H9 (cell line): Measurements from ENCODE around the gene IRAK1BP1. TPM values are rescaled to one million over a fixed set of nuclear protein-coding genes. Genes with fewer than 3 reads are reported as not detected.

Source experiments
- DNase-seq: peaks from one replicate; pipeline ENCODE4 v3.0.0-alpha.2; 2017
- H2AFZ ChIP-seq: one replicate; pipeline ENCODE4 v1.6.1; 2013; ENCODE audit warnings: mild to moderate bottlenecking, low read length, control low read depth, moderate library complexity
- H2AK5ac ChIP-seq: 2 replicates; pipeline ENCODE4 v1.6.1; 2013; ENCODE audit warnings: low read length, control low read depth, mixed read lengths; ENCODE audit not compliant: insufficient read length
- H2BK120ac ChIP-seq: one replicate; pipeline ENCODE4 v1.6.1; 2013; ENCODE audit warnings: low read depth, mild to moderate bottlenecking, low read length, control low read depth, inconsistent platforms; ENCODE audit not compliant: poor library complexity, severe bottlenecking
- H2BK12ac ChIP-seq: 2 replicates; pipeline ENCODE4 v1.6.1; 2013; ENCODE audit warnings: low read length, control low read depth, mixed read lengths, low read depth; ENCODE audit not compliant: insufficient read length
- H2BK15ac ChIP-seq: 2 replicates; pipeline ENCODE4 v1.6.1; 2013; ENCODE audit warnings: low read depth, low read length, control low read depth
- H2BK20ac ChIP-seq: one replicate; pipeline ENCODE4 v1.6.1; 2013; ENCODE audit warnings: low read depth, mild to moderate bottlenecking, low read length, control low read depth, inconsistent platforms; ENCODE audit not compliant: poor library complexity, severe bottlenecking
- H2BK5ac ChIP-seq: 2 replicates; pipeline ENCODE4 v1.6.1; 2013; ENCODE audit warnings: low read length, control low read depth, mixed read lengths; ENCODE audit not compliant: insufficient read length
- H3K14ac ChIP-seq: 2 replicates; pipeline ENCODE4 v1.6.1; 2013; ENCODE audit warnings: low read length, control low read depth; ENCODE audit not compliant: insufficient read depth
- H3K18ac ChIP-seq: 2 replicates; pipeline ENCODE4 v1.6.1; 2013; ENCODE audit warnings: low read depth, mild to moderate bottlenecking, mixed read lengths, low read length, control low read depth; ENCODE audit not compliant: insufficient read length
- H3K23ac ChIP-seq: 2 replicates; pipeline ENCODE4 v1.6.1; 2013; ENCODE audit warnings: low read length, control low read depth, mixed read lengths, low read depth; ENCODE audit not compliant: insufficient read length
- H3K23me2 ChIP-seq: 2 replicates; pipeline ENCODE4 v1.6.1; 2013; ENCODE audit warnings: low read depth, mild to moderate bottlenecking, mixed read lengths, low read length, control low read depth; ENCODE audit not compliant: insufficient read length, poor library complexity, severe bottlenecking
- H3K27ac ChIP-seq: 2 replicates; pipeline ENCODE4 v1.5.1; 2013; ENCODE audit warnings: low read length, control low read depth, mixed read lengths, low read depth; ENCODE audit not compliant: insufficient read length
- H3K27me3 ChIP-seq: 2 replicates; pipeline ENCODE4 v1.6.1; 2013; ENCODE audit warnings: low read length, control low read depth, inconsistent platforms; ENCODE audit not compliant: insufficient read depth
- H3K4ac ChIP-seq: 2 replicates; pipeline ENCODE4 v1.6.1; 2013; ENCODE audit warnings: low read depth, mild to moderate bottlenecking, control low read depth, inconsistent platforms, low read length, moderate library complexity
- H3K4me1 ChIP-seq: 2 replicates; pipeline ENCODE4 v1.6.1; 2013; ENCODE audit warnings: low read length, control low read depth, inconsistent platforms; ENCODE audit not compliant: insufficient read depth
- H3K4me2 ChIP-seq: 2 replicates; pipeline ENCODE4 v1.6.1; 2013; ENCODE audit warnings: low read length, control low read depth, mixed read lengths; ENCODE audit not compliant: insufficient read length, insufficient read depth
- H3K56ac ChIP-seq: 2 replicates; pipeline ENCODE4 v1.6.1; 2013; ENCODE audit warnings: low read depth, mild to moderate bottlenecking, mixed read lengths, low read length, control low read depth; ENCODE audit not compliant: insufficient read length
- H3K79me1 ChIP-seq: 2 replicates; pipeline ENCODE4 v1.6.1; 2013; ENCODE audit warnings: low read depth, mild to moderate bottlenecking, moderate library complexity, low read length, control low read depth, inconsistent platforms; ENCODE audit not compliant: insufficient read depth, poor library complexity, severe bottlenecking
- H3K79me2 ChIP-seq: 2 replicates; pipeline ENCODE4 v1.6.1; 2013; ENCODE audit warnings: low read length, control low read depth, inconsistent platforms; ENCODE audit not compliant: insufficient read depth
- H3K9ac ChIP-seq: 2 replicates; pipeline ENCODE4 v1.6.1; 2013; ENCODE audit warnings: low read length, control low read depth, mixed read lengths; ENCODE audit not compliant: insufficient read length; ENCODE audit errors: extremely low read depth
- H3K9me3 ChIP-seq: one replicate; pipeline ENCODE4 v1.6.1; 2013; ENCODE audit warnings: low read depth, low read length, inconsistent platforms; ENCODE audit not compliant: control insufficient read depth
- H3T11ph ChIP-seq: one replicate; pipeline ENCODE4 v1.6.1; 2013; ENCODE audit warnings: mild to moderate bottlenecking, low read length, control low read depth, inconsistent platforms
- H4K20me1 ChIP-seq: one replicate; pipeline ENCODE4 v1.6.1; 2013; ENCODE audit not compliant: control insufficient read depth, insufficient read length, insufficient read depth
- H4K5ac ChIP-seq: 2 replicates; pipeline ENCODE4 v1.6.1; 2013; ENCODE audit warnings: low read depth, mild to moderate bottlenecking, mixed read lengths, low read length, control low read depth; ENCODE audit not compliant: insufficient read length
- H4K8ac ChIP-seq: replicated peaks from 2 replicates; pipeline ENCODE4 v1.6.1; 2013; ENCODE audit warnings: low read length, control low read depth, mixed read lengths, low read depth; ENCODE audit not compliant: insufficient read length
- H4K91ac ChIP-seq: 2 replicates; pipeline ENCODE4 v1.6.1; 2013; ENCODE audit warnings: low read depth, mild to moderate bottlenecking, moderate library complexity, mixed read lengths, low read length, control low read depth; ENCODE audit not compliant: insufficient read length
- H3K27ac Mint-ChIP-seq, 3 experiments: 2 replicates in 2 of 3; 3 replicates in 1 of 3; pipeline ENCODE4 v1.8.0; 2020 to 2021; ENCODE audit warnings: mixed read lengths in 3 of 3, mild to moderate bottlenecking in 1 of 3, moderate library complexity in 1 of 3
- H3K27me3 Mint-ChIP-seq: 2 replicates; pipeline ENCODE4 v1.8.0; 2021; ENCODE audit warnings: low read depth, mild to moderate bottlenecking, moderate library complexity, mixed read lengths
- H3K36me3 Mint-ChIP-seq, 3 experiments: 2 replicates in 2 of 3; 3 replicates in 1 of 3; pipeline ENCODE4 v1.8.0; 2020 to 2021; ENCODE audit warnings: low read depth in 3 of 3, mixed read lengths in 3 of 3; ENCODE audit not compliant: insufficient read depth in 1 of 3
- H3K4me1 Mint-ChIP-seq, 2 experiments: 2 replicates each; pipeline ENCODE4 v1.8.0; 2020; ENCODE audit warnings: mixed read lengths in 2 of 2
- H3K4me3 Mint-ChIP-seq, 2 experiments: 2 replicates in 1 of 2; 3 replicates in 1 of 2; pipeline ENCODE4 v1.8.0; 2020 to 2021; ENCODE audit warnings: mild to moderate bottlenecking in 2 of 2, mixed read lengths in 2 of 2, moderate library complexity in 1 of 2
- H3K9me3 Mint-ChIP-seq, 2 experiments: 2 replicates in 1 of 2; 3 replicates in 1 of 2; pipeline ENCODE4 v1.8.0; 2020; ENCODE audit warnings: mild to moderate bottlenecking in 2 of 2, mixed read lengths in 2 of 2, moderate library complexity in 1 of 2
- WGBS: extraction: QIAGEN DNeasy Blood & Tissue Kit; methylation state at CpG from one replicate; pipeline ENCODE4 v1.1.7; 2013; ENCODE audit warnings: missing lambda C conversion rate, low lambda C conversion rate, mixed read lengths; ENCODE audit not compliant: insufficient read length; ENCODE audit errors: extremely low coverage; 5-methylcytosine and 5-hydroxymethylcytosine counted together
- total RNA-seq: library from RNA; stranded (reverse); gene quantifications from 2 replicates; pipeline ENCODE4 v1.2.1, GENCODE V29; 2021
- TF ChIP-seq, protein P1 (sequence below): fragments of 200-600 bp; sonication (generic); conservative IDR thresholded peaks from 3 replicates; pipeline ENCODE4 v1.8.0; 2021; ENCODE audit warnings: antibody characterized with exemption, mild to moderate bottlenecking

The IRAK1BP1 gene
- total RNA-seq, 1 experiment from 2014 or later, result 3.8 TPM

DNA sequence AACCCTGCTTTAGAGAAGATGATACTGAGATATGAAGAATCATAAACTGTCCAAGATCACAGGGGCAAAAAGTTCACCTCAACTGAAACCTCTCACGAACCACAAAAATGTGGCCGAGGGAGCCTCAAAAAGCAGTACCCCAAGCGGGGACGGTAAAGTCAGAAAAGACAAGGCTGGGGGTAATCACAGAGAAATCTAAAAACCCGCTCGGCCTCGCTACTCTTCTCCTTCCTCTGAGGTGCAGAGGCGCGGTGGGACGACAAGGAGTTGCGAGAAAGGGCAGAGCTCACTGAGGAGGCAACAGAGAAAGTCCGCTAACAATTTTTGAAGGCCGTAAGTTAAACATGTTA, 356 bp upstream of the IRAK1BP1 start:
- Histone ChIP-seq H4K20me1 (no peaks in the 10 kb centered on the region), H2AK5ac (no peak overlapping the region), H3K27me3 (no peaks in the 10 kb centered on the region), H3K4ac (no peak overlapping the region), H3K18ac (no peak overlapping the region), H2BK15ac (no peak overlapping the region), H2BK5ac (no peak overlapping the region), H3K23ac (no peak overlapping the region), H3K14ac (no peak overlapping the region), H4K5ac (no peak overlapping the region), H2BK12ac (no peak overlapping the region), H3T11ph (no peak overlapping the region), H3K23me2 (peaks cover 5% of the 10 kb centered on the region), H3K9ac (peak overlapping the region; percentile 11), H3K56ac (no peak overlapping the region), H3K79me1 (no peaks in the 10 kb centered on the region), H3K79me2 (no peaks in the 10 kb centered on the region), H3K4me2 (peak overlapping the region; percentile 93), H4K8ac (no peak overlapping the region), H3K27ac (no peak overlapping the region), H3K9me3 (no peaks in the 10 kb centered on the region), H2BK120ac (no peak overlapping the region), H3K4me1 (no peaks in the 10 kb centered on the region; the same call in 1 of the 2 replicates), H4K91ac (no peak overlapping the region), H2BK20ac (no peak overlapping the region), H2AFZ (no peak overlapping the region)
- peaks cover 13 to 17% of the 10 kb centered on the region in 2 experiments for H3K4me1 Mint-ChIP-seq
- H3K27me3 Mint-ChIP-seq, result no peaks in the 10 kb centered on the region
- H3K27ac Mint-ChIP-seq, result peak overlapping the region; percentile 91 to 99 (median 97)
- no peak for DNase-seq
- no peaks in the 10 kb centered on the region for H3K9me3 Mint-ChIP-seq
- WGBS, result no CpG with 5 or more reads among the region's 13 CpGs
- H3K36me3 Mint-ChIP-seq, result peaks cover 0 to 4% (median 4%) of the 10 kb centered on the region in 3 experiments; a peak in 4 of 7 replicates
- TF ChIP-seq, protein P1, sequence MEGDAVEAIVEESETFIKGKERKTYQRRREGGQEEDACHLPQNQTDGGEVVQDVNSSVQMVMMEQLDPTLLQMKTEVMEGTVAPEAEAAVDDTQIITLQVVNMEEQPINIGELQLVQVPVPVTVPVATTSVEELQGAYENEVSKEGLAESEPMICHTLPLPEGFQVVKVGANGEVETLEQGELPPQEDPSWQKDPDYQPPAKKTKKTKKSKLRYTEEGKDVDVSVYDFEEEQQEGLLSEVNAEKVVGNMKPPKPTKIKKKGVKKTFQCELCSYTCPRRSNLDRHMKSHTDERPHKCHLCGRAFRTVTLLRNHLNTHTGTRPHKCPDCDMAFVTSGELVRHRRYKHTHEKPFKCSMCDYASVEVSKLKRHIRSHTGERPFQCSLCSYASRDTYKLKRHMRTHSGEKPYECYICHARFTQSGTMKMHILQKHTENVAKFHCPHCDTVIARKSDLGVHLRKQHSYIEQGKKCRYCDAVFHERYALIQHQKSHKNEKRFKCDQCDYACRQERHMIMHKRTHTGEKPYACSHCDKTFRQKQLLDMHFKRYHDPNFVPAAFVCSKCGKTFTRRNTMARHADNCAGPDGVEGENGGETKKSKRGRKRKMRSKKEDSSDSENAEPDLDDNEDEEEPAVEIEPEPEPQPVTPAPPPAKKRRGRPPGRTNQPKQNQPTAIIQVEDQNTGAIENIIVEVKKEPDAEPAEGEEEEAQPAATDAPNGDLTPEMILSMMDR, result no peak
- peak overlapping the region; percentile 88 to 94 for H3K4me3 Mint-ChIP-seq
